ENCODE data around the gene CATSPER4. TPM values are rescaled to one million over a fixed set of nuclear protein-coding genes. Genes with fewer than 3 reads are reported as not detected.

The CATSPER4 gene
- total RNA-seq, 2 donors from 2014 or later = not detected

- Mint-ChIP-seq H3K27me3 (no peaks in the 10 kb centered on the region), H3K27ac (peak overlapping the region; percentile 79), H3K4me3 (peak overlapping the region; percentile 92), H3K4me1 (peaks cover 11% of the 10 kb centered on the region), H3K36me3 (ENCODE audit: low read depth) (no peaks in the 10 kb centered on the region)
- DNase-seq (no peak), ATAC-seq (no peak)
- H3K9me3 ChIP-seq (ENCODE audit: control insufficient read depth, low read length, poor library complexity, severe bottlenecking) = no peaks in the 10 kb centered on the region
These were observed 20.0 kb upstream of the CATSPER4 start for GRCh38 chr1:26170472-26170821.

GRCh38 chr1:26171084-26172072 is 19.0 kb upstream of the CATSPER4 start, which contains the start of gene ZNF593OS:
TSS of gene ZNF593OS (minus strand) at chr1:26171832. CDS start at chr1:26171661, 171 bp downstream.
- Mint-ChIP-seq H3K36me3 (ENCODE audit: low read depth) (no peaks in the 10 kb centered on the region), H3K27ac (peak within 1 kb of the TSS; percentile 79), H3K4me1 (peaks cover 11% of the 10 kb centered on the region), H3K27me3 (no peaks in the 10 kb centered on the region), H3K4me3 (peak within 1 kb of the TSS; percentile 92)
- no peaks in the 10 kb centered on the region for H3K9me3 ChIP-seq (ENCODE audit: control insufficient read depth, low read length, poor library complexity, severe bottlenecking)
- DNase-seq (no peak), ATAC-seq (no peak)

GRCh38 chr1:26175346-26175745 is 15.1 kb upstream of the CATSPER4 start:
- DNase-seq (no peak), ATAC-seq (no peak)
- Mint-ChIP-seq H3K4me3 (no peak overlapping the region), H3K27me3 (no peaks in the 10 kb centered on the region), H3K27ac (peak overlapping the region; percentile 34), H3K36me3 (ENCODE audit: low read depth) (no peaks in the 10 kb centered on the region), H3K4me1 (peaks cover 6% of the 10 kb centered on the region)
- no peaks in the 10 kb centered on the region for H3K9me3 ChIP-seq (ENCODE audit: control insufficient read depth, low read length, poor library complexity, severe bottlenecking)

GRCh38 chr1:26177182-26177684 is 13.2 kb upstream of the CATSPER4 start, which contains the start of gene CNKSR1:
TSS of gene CNKSR1 (plus strand) at chr1:26177491. CDS start at chr1:26177548, 57 bp downstream.
- H3K27me3 Mint-ChIP-seq = no peaks in the 10 kb centered on the region
- no peak for ATAC-seq
- DNase-seq = no peak

GRCh38 chr1:26180010-26180506 is 10.3 kb upstream of the CATSPER4 start:
- ATAC-seq = no peak
- H3K27ac Mint-ChIP-seq = no peak overlapping the region

More at GRCh38 chr1:26177182-26177684, 13.2 kb upstream of the CATSPER4 start, which contains the start of gene CNKSR1:
- Mint-ChIP-seq H3K36me3 (ENCODE audit: low read depth) (no peaks in the 10 kb centered on the region), H3K27ac (peak within 1 kb of the TSS; percentile 34), H3K4me3 (no peak within 1 kb of the TSS), H3K4me1 (peaks cover 2% of the 10 kb centered on the region)
- no peaks in the 10 kb centered on the region for H3K9me3 ChIP-seq (ENCODE audit: control insufficient read depth, low read length, poor library complexity, severe bottlenecking)

GRCh38 chr1:26181586-26182382 is 8.6 kb upstream of the CATSPER4 start:
- DNase-seq (no peak), ATAC-seq (no peak)
- peaks cover 2% of the 10 kb centered on the region for H3K4me1 Mint-ChIP-seq
- no peaks in the 10 kb centered on the region for H3K36me3 Mint-ChIP-seq (ENCODE audit: low read depth)
- no peak overlapping the region for H3K4me3 Mint-ChIP-seq
- no peak overlapping the region for H3K27ac Mint-ChIP-seq
- H3K27me3 Mint-ChIP-seq = no peaks in the 10 kb centered on the region
- no peaks in the 10 kb centered on the region for H3K9me3 ChIP-seq (ENCODE audit: control insufficient read depth, low read length, poor library complexity, severe bottlenecking)

More at GRCh38 chr1:26180010-26180506, 10.3 kb upstream of the CATSPER4 start:
- Mint-ChIP-seq H3K4me3 (no peak overlapping the region), H3K4me1 (peaks cover 2% of the 10 kb centered on the region), H3K36me3 (ENCODE audit: low read depth) (no peaks in the 10 kb centered on the region), H3K27me3 (no peaks in the 10 kb centered on the region)
- no peaks in the 10 kb centered on the region for H3K9me3 ChIP-seq (ENCODE audit: control insufficient read depth, low read length, poor library complexity, severe bottlenecking)
- no peak for DNase-seq

GRCh38 chr1:26182383-26182696 is 8.1 kb upstream of the CATSPER4 start:
- no peak for DNase-seq
- no peak overlapping the region for H3K4me3 Mint-ChIP-seq
- H3K36me3 Mint-ChIP-seq (ENCODE audit: low read depth) = no peaks in the 10 kb centered on the region
- no peaks in the 10 kb centered on the region for H3K9me3 ChIP-seq (ENCODE audit: control insufficient read depth, low read length, poor library complexity, severe bottlenecking)
- no peaks in the 10 kb centered on the region for H3K27me3 Mint-ChIP-seq
- no peak for ATAC-seq
- no peak overlapping the region for H3K27ac Mint-ChIP-seq
- peaks cover 2% of the 10 kb centered on the region for H3K4me1 Mint-ChIP-seq

GRCh38 chr1:26184086-26184485 is 6.3 kb upstream of the CATSPER4 start:
- H3K27me3 Mint-ChIP-seq = no peaks in the 10 kb centered on the region

GRCh38 chr1:26184883-26185282 is 5.5 kb upstream of the CATSPER4 start:
- ATAC-seq (no peak), DNase-seq (no peak)
- Mint-ChIP-seq H3K4me3 (no peak overlapping the region), H3K4me1 (peaks cover 2% of the 10 kb centered on the region), H3K36me3 (ENCODE audit: low read depth) (no peaks in the 10 kb centered on the region), H3K27ac (no peak overlapping the region), H3K27me3 (no peaks in the 10 kb centered on the region)
- H3K9me3 ChIP-seq (ENCODE audit: control insufficient read depth, low read length, poor library complexity, severe bottlenecking) = no peaks in the 10 kb centered on the region

More at GRCh38 chr1:26184086-26184485, 6.3 kb upstream of the CATSPER4 start:
- Mint-ChIP-seq H3K4me1 (peaks cover 2% of the 10 kb centered on the region), H3K4me3 (no peak overlapping the region), H3K36me3 (ENCODE audit: low read depth) (no peaks in the 10 kb centered on the region), H3K27ac (no peak overlapping the region)
- no peak for DNase-seq
- H3K9me3 ChIP-seq (ENCODE audit: control insufficient read depth, low read length, poor library complexity, severe bottlenecking) = no peaks in the 10 kb centered on the region
- ATAC-seq = no peak

GRCh38 chr1:26187882-26188281 is 2.5 kb upstream of the CATSPER4 start:
- Mint-ChIP-seq H3K36me3 (ENCODE audit: low read depth) (no peaks in the 10 kb centered on the region), H3K4me1 (peaks cover 12% of the 10 kb centered on the region), H3K27me3 (no peaks in the 10 kb centered on the region), H3K4me3 (no peak overlapping the region), H3K27ac (no peak overlapping the region)
- no peak for DNase-seq
- ATAC-seq = no peak
- no peaks in the 10 kb centered on the region for H3K9me3 ChIP-seq (ENCODE audit: control insufficient read depth, low read length, poor library complexity, severe bottlenecking)

- DNase-seq = no peak
- Mint-ChIP-seq H3K4me3 (no peak overlapping the region), H3K27ac (no peak overlapping the region), H3K36me3 (ENCODE audit: low read depth) (no peaks in the 10 kb centered on the region), H3K4me1 (peaks cover 12% of the 10 kb centered on the region), H3K27me3 (no peaks in the 10 kb centered on the region)
- no peak for ATAC-seq
- H3K9me3 ChIP-seq (ENCODE audit: control insufficient read depth, low read length, poor library complexity, severe bottlenecking) = no peaks in the 10 kb centered on the region
These were observed 1.9 kb upstream of the CATSPER4 start for GRCh38 chr1:26188477-26188876.

- H3K9me3 ChIP-seq (ENCODE audit: control insufficient read depth, low read length, poor library complexity, severe bottlenecking) = no peaks in the 10 kb centered on the region
- no peaks in the 10 kb centered on the region for H3K36me3 Mint-ChIP-seq (ENCODE audit: low read depth)
- H3K27ac Mint-ChIP-seq = no peak overlapping the region
- peaks cover 16% of the 10 kb centered on the region for H3K4me1 Mint-ChIP-seq
- no peak for DNase-seq
- ATAC-seq = no peak
- H3K4me3 Mint-ChIP-seq = no peak overlapping the region
- no peaks in the 10 kb centered on the region for H3K27me3 Mint-ChIP-seq
These were observed 1.1 kb upstream of the CATSPER4 start for GRCh38 chr1:26189331-26189730.

- no peaks in the 10 kb centered on the region for H3K9me3 ChIP-seq (ENCODE audit: control insufficient read depth, low read length, poor library complexity, severe bottlenecking)
- H3K4me1 Mint-ChIP-seq = peaks cover 16% of the 10 kb centered on the region
- ATAC-seq = no peak
- no peak overlapping the region for H3K4me3 Mint-ChIP-seq
- no peaks in the 10 kb centered on the region for H3K27me3 Mint-ChIP-seq
- H3K36me3 Mint-ChIP-seq (ENCODE audit: low read depth) = no peaks in the 10 kb centered on the region
- no peak overlapping the region for H3K27ac Mint-ChIP-seq
- no peak for DNase-seq
These were observed 589 bp upstream of the CATSPER4 start for GRCh38 chr1:26189751-26190275.

Data from T-helper 17 cell (primary cell).